ENCODE data around the gene ORAI2. TPM values are rescaled to one million over a fixed set of nuclear protein-coding genes. Genes with fewer than 3 reads are reported as not detected.
"Not testable (repeated sequence)": the region's sequence is repeated elsewhere in the genome, so short reads cannot be mapped to it uniquely, and the experiment has no call there.

ORAI2 gene
- total and polyA plus RNA-seq, 8 donors: 0.58 to 44.3 (median 8.0) TPM; not detected in 1

GRCh38 chr7:102472126-102473041 is 39.0 kb downstream of the ORAI2 start:
- WGBS, 5 donors: 58 to 76% (median 69%) methylated on average over 26 to 31 of the region's 31 CpGs
- intact Hi-C loops (cut with DNase I; ENCODE audit: low total_unique reads): no loop called here
- H3K27me3 ChIP-seq: no peaks in the 10 kb centered on the region
- TF ChIP-seq EP300 (IDR thresholded peaks at IDR 0.05) (no peak), CTCF (IDR thresholded peaks at IDR 0.05) (no peak), POLR2AphosphoS5 (IDR thresholded peaks at IDR 0.05) (no peak), POLR2A (IDR thresholded peaks at IDR 0.05) (no peak)
- H3K9me3 ChIP-seq: no peaks in the 10 kb centered on the region
- no peak overlapping the region for H3K4me3 ChIP-seq
- no peak for DNase-seq
- peaks cover 22 to 78% (median 67%) of the 10 kb centered on the region in 4 donors for H3K36me3 ChIP-seq
- H3K4me1 ChIP-seq: peaks cover 0 to 32% (median 21%) of the 10 kb centered on the region in 4 donors
- H3K27ac ChIP-seq: no peak overlapping the region

GRCh38 chr7:102473271-102473991 is 40.1 kb downstream of the ORAI2 start:
- TF ChIP-seq EP300 (IDR thresholded peaks at IDR 0.05) (no peak), POLR2AphosphoS5 (IDR thresholded peaks at IDR 0.05) (no peak), CTCF (IDR thresholded peaks at IDR 0.05) (no peak), POLR2A (IDR thresholded peaks at IDR 0.05) (no peak)
- Histone ChIP-seq H3K4me3 (no peak overlapping the region), H3K36me3 (peaks cover 17 to 69% (median 59%) of the 10 kb centered on the region in 4 donors), H3K9me3 (no peaks in the 10 kb centered on the region), H3K27ac (peak overlapping the region in 1 of 5 donors; percentile 3), H3K27me3 (no peaks in the 10 kb centered on the region), H3K4me1 (peaks cover 0 to 30% (median 20%) of the 10 kb centered on the region in 4 donors)
- intact Hi-C loops (cut with DNase I; ENCODE audit: low total_unique reads): no loop called here
- DNase-seq: no peak
- 78 to 85% (median 84%) methylated on average over 19 to 23 of the region's 23 CpGs for WGBS, 5 donors

GRCh38 chr7:102474116-102474515 is 40.7 kb downstream of the ORAI2 start:
- DNase-seq; intact Hi-C loops (cut with DNase I; ENCODE audit: low total_unique reads); H3K27me3 ChIP-seq; H3K9me3 ChIP-seq; H3K4me3 ChIP-seq: not testable (repeated sequence)
- Histone ChIP-seq H3K4me1 (peaks cover 0 to 24% (median 20%) of the 10 kb centered on the region in 4 donors), H3K27ac (peak overlapping the region in 1 of 5 donors; percentile 3), H3K36me3 (peaks cover 17 to 62% (median 52%) of the 10 kb centered on the region in 4 donors)
- 84 to 100% (median 90%) methylated on average over 1 to 9 of the region's 14 CpGs for WGBS, 5 donors

- H3K4me1 ChIP-seq: peaks cover 0 to 19% (median 15%) of the 10 kb centered on the region in 4 donors
- WGBS, 5 donors: 72 to 90% (median 77%) methylated on average over 2 to 9 of the region's 19 CpGs
- intact Hi-C loops (cut with DNase I; ENCODE audit: low total_unique reads); H3K27ac ChIP-seq; H3K4me3 ChIP-seq; H3K27me3 ChIP-seq; DNase-seq; H3K9me3 ChIP-seq: not testable (repeated sequence)
- peaks cover 17 to 54% (median 45%) of the 10 kb centered on the region in 4 donors for H3K36me3 ChIP-seq
Observed at GRCh38 chr7:102474736-102475435, 41.5 kb downstream of the ORAI2 start.

Measured in stomach (tissue), 9 donors.